Measurements from ENCODE around the gene ING5.

Gene ING5

DNA sequence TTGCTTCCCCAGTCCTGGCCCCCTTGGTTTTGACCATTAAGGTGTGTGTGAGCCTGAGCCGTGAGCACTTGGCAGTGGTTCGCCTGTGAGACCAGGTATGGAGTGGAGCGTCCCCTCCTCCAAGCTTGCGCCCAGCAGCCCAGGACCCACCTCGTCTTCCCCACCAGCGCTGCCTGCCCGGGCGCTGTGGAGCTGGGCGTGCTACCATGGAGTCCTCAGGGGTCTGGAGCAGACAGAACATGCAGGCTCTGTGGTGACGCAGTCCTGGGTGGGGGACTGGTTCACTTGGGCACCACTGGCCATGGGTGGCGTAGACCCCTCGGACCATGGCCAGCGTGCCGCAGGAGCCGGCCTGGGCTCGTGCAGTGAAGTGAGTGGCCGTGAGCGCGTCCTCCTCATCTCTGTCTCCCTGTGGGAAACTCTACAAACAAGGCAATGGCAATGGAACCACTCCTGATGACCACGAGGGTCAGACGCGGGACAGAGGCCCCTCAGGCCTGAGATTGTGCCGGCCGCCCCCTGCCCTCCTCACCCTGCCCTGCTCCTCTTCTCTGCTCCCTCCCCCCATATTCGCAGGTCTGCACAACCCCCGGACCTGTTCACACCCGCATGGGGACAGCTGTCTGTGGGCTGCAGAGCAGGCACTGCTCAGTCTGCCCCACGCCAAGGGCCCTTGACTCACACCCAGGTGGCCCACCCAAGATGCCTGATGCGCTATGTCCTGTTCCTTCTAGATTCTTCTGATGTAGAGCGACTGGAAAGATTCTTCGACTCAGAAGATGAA, 30.2 kb upstream of the ING5 start:
- H3K27ac ChIP-seq: peak overlapping the region in 2 of 21 experiments; percentile 6 to 35

DNA sequence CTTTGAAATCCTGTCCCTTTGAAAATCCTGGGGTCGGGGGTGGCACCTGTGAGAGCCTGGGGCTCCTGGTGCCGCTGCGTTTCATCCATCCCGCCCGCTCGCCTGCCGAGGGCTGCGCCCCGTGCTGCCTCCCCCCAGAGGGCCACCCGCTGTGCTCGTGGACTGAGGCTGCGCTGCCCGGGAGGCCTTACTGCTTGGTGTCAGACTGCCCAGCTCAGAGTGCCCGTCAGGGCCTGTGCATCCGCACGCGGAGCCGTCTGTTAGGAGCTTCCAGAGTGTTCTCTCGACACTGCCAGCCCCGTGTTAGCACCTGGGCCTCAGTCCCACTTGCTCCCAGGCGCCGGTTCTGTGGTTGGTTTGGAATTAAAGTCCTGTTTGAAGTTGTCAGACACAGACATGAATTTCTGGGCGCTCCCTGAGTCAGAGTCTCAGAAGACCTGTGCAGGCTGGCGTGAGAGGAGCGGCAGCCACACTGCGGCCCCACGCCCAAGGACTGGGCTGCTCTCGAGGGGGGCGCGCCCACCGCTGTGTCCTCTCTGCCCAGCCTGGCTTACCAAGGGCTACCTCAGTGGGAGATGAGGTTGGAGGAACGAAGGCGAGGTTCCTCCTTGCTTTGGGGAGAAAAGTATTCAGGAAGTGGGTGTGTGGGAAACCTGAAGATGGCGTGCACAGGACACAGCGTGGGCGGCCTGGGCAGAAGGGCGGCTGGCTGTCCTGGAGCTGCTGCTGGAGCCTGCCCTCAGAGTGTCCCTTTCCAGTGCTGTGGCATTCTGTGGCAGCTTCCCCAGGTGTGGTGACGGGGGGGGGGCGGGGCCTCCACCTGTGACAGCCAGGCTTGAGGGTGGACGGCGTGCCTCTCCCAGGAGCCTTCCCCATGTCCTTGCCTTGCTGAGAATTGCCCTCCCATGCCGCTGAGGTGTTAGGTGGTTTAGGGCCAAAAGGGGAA, 29.3 kb upstream of the ING5 start:
- Histone ChIP-seq H3K27ac (peak overlapping the region in 3 of 21 experiments; percentile 6 to 35 (median 9)), H3K4me3 (no peak overlapping the region)

More for the DNA sequence above, 30.2 kb upstream of the ING5 start:
- H3K4me3 ChIP-seq: no peak overlapping the region

DNA sequence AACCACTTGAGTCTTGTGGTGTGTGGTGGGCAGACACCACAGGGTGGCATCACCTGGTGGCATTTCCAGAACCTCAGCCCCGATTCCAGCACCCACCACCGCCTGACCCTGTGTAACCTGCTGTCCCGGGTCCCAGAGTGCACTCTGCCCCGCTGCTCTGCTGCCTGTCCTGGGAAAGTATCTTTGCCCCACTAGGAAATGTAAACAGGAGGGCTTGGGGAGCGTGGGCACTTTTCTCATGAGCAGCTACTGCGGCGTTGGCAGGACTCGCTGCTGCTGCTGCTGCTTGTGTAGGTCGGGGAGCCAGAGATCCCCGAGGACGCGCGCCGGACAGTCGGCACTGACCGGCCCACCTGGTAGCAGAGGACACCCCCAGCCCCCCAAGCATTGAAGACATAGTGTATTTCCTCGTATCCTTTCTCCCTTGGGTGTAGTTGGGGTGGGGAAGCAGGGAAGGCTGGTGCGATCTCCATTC, 28.6 kb upstream of the ING5 start:
- no peak overlapping the region for H3K4me3 ChIP-seq
- H3K27ac ChIP-seq: peak overlapping the region in 2 of 21 experiments; percentile 6 to 9

DNA sequence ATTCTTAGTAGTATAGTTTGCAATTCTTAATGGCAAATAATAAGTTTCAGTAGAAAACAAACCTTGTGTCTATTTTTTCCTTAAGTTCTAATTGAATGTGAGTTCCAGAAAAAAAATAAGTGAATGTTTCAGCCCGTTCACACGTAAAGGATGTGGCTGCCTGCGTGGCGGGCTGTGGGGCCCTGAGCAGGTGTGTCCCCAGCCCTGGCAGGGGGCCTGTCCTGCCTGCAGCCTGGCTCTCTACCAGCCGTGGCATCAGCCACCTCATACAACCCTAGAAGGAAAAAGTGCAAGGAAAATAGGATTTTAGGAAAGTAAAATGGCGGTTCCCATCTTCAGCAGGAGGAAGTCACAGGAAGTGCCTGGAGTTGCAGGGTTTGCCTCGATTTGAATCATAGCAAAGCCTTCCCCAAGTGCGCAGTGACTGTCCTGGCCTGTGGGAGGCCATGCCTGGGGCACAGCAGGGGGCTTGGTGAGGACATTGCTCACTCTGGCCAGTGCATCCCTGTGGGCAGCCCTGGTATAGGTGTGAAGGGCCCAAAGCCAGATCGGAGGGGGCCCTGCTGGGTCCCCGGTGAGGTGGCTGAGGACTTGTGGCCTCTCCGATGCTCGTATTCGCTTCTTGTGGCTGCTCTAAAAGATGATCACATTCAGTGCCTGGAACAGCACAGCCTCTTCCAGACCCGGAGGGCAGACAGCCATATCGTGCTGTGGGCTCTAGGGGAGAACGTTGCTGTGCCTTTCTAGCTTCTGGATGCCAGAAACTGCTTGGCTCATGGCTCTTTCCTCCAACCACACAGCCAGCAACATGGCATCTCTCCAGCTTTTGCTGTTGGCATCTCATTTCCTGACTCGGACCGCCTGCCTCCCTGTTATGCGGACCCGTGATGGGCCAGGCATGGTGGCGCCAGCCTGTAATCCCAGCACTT, 27.8 kb upstream of the ING5 start:
- no peak overlapping the region for H3K4me3 ChIP-seq
- H3K27ac ChIP-seq: peak overlapping the region in 3 of 21 experiments; percentile 9 to 10 (median 9)

DNA sequence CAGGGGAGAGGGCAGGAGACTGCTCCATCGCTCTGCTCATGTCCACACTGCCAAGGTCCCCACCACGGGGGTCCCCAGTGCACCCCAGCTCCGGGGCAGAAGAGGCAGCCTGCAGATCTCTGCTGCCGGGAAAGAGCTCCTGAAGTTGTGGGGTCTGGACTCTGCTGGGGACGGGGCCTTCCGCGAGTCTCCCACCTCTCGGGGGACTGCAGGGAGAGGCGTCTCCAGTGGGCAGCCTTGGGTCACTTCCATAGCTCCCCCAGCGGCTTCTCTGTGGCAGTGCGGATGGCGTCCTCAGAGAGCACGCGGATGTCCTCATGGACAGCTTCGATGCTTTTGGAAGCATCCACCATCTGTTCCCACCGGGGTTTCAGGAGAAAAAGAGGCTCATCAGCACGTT, 26.0 kb upstream of the ING5 start:
- Histone ChIP-seq H3K27ac (no peak overlapping the region), H3K4me3 (no peak overlapping the region)

DNA sequence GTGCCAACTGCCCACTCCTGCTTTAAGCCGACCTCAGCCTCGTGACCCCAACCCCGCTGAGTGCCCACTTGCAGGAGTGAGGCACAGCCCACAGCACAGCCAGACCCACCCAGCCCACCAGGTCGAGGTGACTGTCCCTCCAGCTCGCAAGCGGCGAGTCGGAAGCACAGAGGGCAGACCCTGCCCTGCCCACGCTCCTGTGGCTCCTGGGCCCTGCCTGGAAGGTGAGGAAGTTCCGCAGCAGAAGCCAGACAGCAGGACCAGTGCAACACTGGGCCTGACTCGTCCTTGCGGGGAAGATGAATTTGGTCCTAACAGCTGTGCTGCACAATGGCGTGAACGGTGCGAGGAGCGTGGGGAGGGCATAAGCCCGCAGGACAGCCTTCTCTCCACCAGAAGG, 25.2 kb upstream of the ING5 start:
- Histone ChIP-seq H3K4me3 (no peak overlapping the region), H3K27ac (no peak overlapping the region)

DNA sequence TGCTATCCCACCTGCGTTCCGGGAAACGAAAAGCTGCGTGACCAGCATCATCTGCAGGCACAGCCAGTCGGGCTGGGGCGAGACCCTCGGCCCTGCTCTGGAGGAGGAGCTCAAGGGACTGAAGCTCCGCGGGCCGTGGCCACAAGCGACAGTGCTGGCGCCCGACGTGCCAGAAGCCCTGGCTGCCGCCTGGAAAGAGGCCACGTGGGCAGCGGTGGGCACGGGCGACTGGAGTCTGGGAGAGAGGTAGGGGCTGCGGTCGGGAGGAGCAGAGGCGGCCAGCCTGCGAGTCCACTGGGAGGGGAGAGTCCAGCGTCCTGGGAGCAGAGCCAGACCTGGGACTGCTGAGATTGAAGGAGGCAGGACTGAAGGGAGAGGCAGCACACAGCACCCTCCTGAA, 24.4 kb upstream of the ING5 start:
- no peak overlapping the region for H3K27ac ChIP-seq
- H3K4me3 ChIP-seq: no peak overlapping the region

DNA sequence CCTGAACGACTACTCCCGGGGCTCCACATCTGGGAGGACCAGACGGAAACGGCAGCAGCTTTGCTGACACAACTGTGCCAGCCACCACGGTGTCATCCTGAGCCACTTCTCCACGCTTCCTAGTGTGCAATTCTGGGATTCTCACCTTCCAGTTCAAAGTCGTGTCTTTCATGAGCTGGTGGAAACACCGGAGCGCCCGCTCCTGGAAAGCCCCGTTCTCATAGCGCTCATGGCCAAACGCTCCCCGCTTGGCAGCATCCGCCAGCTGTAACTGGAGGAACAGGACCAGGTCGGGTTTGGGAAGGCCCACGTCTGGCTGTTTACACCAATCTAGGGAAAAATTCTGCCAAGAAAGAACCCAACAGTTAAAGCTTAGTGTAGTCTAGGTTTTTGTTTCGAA, 23.5 kb upstream of the ING5 start:
- peak overlapping the region in 1 of 21 experiments; percentile 48 for H3K27ac ChIP-seq
- H3K4me3 ChIP-seq: no peak overlapping the region

DNA sequence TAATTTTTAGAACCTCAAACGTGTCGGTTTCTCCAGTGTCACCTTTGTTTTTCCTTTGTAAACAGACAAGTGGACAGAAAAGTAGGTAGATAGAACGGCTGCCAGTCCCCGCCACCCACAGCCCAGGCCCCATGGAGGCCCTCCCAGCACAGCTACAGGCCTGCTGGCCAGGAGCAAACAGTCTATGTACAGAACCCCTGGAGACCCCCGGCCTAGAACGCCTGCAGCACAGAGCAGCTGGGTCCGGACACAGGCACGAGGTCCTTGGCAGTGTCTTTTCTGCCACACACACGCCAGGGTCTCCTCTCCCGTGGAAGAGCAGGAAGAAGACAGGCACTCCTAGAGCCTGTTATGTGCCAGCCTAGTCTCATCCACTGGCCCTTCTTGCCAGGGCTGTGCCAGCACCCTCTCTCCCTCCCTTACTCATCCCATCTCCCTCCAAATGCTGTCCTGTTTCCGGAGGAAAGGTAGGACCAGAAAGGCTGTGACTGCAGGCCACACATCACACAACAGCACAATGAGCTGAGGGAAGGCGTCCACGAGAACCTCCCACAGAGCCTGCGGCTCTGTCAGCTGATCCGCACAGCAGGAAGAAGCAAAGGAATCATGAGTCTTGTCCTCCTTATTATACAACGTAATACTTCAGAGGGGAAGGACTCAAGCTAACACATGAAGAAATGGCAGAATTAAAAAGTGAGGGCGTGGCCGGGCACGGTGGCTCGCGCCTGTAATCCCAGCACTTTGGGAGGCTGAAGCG, 22.9 kb upstream of the ING5 start:
- H3K4me3 ChIP-seq: no peak overlapping the region
- H3K27ac ChIP-seq: peak overlapping the region in 2 of 21 experiments; percentile 3 to 48

DNA sequence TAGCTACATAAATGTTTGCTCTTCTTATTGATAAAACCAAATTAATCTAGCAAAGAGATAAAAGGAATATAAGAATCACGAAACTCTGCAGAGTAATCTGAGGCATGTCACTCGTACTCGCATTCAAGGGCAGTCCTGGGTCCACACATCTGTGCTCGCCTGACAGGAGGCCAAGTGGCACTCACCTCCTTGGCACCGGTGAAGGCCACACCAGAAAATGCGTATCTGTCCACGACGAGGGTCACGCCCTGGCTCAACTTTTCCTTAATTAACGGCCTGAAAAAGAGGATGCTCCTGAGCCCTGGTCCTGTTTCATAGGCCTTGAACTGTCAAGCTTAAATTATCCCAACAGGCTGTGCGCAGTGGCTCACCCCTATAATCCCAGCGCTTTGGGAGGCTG, 21.8 kb upstream of the ING5 start:
- H3K4me3 ChIP-seq: no peak overlapping the region
- H3K27ac ChIP-seq: peak overlapping the region in 2 of 21 experiments; percentile 6 to 33

DNA sequence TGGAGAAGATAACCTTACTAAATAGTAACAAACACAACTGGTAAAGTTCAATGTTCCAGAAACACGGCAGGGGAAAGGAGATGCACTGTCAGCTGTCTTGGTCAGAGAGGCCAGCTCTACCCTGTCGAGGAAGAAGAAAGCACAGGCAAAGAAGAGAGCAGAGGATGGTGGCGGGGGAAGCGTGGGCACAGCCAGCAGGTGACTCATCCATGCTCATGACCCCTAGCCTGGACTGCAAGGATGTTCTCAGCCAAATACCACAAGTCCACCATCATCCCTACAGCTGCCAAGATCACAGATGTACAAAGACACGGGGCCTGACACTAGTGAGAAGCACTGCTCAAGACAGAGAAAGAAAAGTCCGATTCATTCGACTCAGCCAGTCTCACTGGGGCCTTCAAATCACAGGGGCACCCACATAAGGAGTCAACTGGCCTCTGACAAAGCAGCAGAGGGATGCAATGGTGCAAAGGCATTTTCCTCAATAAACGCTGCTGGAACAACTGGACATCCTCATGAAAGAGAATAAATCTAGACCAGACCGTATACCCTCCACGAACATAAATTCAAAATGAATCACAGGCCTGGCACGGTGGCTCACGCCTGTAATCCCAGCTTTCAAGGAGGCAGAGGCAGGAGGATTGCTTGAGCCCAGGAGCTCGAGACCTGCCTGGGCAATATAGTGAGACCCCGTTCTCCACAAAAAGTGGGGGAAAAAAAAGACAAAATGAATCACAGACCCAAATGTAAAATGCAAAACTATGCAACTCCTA, 20.8 kb upstream of the ING5 start:
- Histone ChIP-seq H3K4me3 (no peak overlapping the region), H3K27ac (peak overlapping the region in 7 of 21 experiments; percentile 5 to 57 (median 37))

DNA sequence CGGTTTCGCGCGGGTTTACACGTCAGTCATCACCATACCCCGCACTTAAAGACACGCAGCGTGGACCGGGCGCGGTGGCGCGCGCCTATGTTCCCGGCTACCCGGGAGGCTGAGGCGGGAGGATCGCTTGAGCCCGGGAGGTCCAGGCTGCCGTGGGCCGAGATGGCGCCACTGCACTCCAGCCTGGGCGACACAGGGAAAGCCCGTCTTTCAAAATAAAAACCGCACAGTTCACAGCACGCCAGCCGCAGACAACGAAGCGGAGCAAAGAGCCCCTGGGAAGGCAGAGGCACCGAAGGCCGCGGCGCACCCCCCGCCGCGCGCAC, 15.6 kb upstream of the ING5 start:
- H3K27ac ChIP-seq: peak overlapping the region in 20 of 21 experiments; percentile 78 to 98 (median 96)
- H3K4me3 ChIP-seq: peak overlapping the region; percentile 53 to 98 (median 92)

DNA sequence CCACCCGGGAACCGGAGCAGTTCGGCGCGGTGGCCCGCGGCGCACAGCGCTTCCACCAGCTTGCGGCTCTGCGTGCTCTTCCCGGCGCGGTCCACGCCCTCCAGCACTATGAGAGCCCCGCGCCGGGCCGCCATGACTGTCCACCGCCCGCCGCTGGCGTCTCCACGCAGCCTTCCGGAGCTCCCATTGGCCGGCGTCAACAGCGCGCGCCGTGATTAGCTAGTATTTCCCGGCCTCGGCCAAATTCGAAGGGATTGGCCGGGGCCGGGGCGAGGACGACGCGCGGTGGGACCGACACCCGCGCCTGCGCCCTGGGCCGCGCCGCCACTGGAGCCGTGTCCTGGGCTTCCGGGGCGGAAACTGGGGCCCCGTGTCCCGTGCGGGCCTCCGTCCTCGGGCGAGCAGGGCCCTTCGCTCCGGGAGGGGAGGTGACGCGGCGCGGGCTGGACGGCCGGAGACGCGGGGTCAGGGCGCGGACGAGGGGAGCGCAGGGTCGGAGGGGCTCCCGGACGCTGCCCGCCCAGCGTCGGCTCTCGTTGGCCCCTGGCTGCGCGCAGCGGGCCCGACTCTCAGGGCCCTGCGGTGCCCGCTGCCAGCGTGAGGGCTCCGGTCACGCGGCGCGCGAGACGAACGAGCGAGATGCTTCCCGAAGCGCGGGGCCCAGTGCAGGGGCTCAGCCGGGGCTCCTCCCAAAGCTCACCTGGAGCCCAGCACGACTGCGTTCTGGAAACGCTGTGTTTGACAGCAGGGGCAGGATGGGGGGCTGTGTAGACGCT, 15.0 kb upstream of the ING5 start, which contains the start of gene DTYMK:
Gene DTYMK (minus strand): TSS at position 166 of the 776 bp plus-strand sequence. CDS start 32 bp downstream, at position 134.
- Histone ChIP-seq H3K4me3 (peak within 1 kb of the TSS; percentile 53 to 98 (median 92)), H3K27ac (peak within 1 kb of the TSS; percentile 72 to 98 (median 96))

DNA sequence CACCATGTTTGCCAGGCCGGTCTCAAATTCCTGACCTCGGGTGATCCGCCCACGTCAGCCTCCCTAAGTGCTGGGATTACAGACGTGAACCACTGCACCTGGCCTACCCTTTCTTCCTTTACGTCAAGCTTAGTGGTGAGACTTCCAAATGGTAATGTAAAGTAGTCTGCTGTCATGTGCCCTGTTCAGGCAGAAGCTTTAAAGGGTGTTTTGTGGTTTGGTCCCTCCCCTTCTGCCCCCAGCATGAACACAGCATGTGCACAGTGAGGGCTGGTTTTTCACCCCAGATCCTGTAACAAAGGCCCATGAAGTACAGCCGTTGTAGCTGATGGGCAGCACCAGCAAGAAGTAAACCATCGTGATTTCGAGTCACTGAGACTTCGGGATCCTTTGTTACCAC, 12.5 kb upstream of the ING5 start:
- H3K4me3 ChIP-seq: no peak overlapping the region
- no peak overlapping the region for H3K27ac ChIP-seq

DNA sequence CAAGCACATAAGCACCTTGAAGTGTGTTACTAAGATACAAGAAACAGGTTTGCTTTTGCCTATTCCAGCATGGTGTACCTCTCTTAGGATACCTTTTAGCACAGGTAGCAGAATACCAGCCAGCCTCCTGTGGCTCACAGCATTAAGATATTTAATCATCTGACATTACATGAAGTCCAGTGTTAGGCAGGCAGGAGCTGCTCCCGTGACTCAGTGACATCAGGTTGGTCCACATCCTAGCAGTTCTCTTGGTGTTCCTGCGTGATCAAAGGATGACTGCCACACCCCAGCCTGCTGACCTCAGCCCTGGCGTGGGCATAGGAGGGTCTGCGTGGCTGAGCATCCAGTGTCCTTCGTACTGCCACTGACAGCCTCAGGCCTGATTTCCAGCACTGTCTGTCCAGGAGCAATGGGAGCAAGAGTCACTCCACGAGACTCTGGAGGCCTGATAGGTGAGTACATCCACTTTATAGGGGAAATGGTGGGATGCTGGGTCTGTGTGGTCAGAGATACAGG, 11.6 kb upstream of the ING5 start:
- Histone ChIP-seq H3K4me3 (no peak overlapping the region), H3K27ac (no peak overlapping the region)

DNA sequence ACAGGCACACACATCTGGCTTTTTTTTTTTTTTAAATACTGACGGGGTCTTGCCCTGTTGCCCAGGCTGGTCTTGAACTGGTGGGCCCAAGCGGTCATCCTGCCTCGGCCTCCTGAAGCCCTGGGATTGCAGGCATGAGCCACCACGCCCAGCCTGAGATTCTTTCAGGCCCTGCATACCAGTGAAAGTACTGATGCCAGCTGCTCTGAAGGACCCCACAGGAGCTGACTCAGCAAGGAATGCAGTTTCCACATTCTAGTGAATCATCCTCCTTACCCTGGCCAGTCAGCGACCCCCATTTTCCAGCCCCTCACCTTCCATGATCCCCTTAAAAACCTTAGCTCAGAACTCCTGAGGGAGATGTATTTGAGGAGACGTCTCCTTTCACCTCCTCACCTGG, 9.4 kb upstream of the ING5 start:
- H3K4me3 ChIP-seq: no peak overlapping the region
- H3K27ac ChIP-seq: no peak overlapping the region

DNA sequence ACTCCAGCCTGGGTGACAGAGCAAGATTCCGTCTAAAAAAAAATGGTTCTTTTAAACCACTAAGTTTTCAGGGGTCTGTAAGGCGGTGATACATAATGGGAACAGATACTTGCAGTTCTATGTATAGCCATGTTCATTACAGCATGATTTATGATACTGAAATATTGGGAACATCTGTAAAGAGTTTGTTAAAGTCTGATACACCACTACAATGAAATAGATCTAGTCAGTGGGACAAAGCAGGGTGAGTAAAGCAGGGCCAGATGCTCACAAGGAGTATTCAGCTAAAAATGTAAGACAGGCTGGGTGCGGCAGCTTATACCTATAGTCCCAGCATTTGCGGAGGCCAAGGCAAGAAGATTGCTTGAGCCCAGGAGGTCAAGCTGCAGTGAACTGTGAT, 6.2 kb upstream of the ING5 start:
- Histone ChIP-seq H3K4me3 (no peak overlapping the region), H3K27ac (no peak overlapping the region)
